Liver (tissue), 3 donors: Measurements from ENCODE around the gene TTC21A.

Experiments used
- EGR1 ChIP-seq, 2 donors: IDR thresholded peaks; 2 replicates each; pipeline ENCODE4 v1.6.1; 2016 to 2018; ENCODE audit warnings: antibody characterized with exemption in 2 of 2, low read depth in 2 of 2
- HNF4G ChIP-seq: IDR thresholded peaks from 2 replicates; pipeline ENCODE4 v1.6.1; 2016; ENCODE audit warnings: antibody characterized with exemption
- JUND ChIP-seq, 2 donors: IDR thresholded peaks; 2 replicates each; pipeline ENCODE4 v1.6.1; 2016; ENCODE audit warnings: antibody characterized with exemption in 2 of 2
- MAX ChIP-seq: IDR thresholded peaks from 2 replicates; pipeline ENCODE4 v1.6.1; 2016; ENCODE audit warnings: antibody characterized with exemption
- RAD21 ChIP-seq, 2 donors: IDR thresholded peaks; 2 replicates each; pipeline ENCODE4 v1.6.1; 2016; ENCODE audit warnings: antibody characterized with exemption in 2 of 2, mild to moderate bottlenecking in 2 of 2
- TF ChIP-seq, protein P1 (sequence below): fragments of 150-350 bp; IDR thresholded peaks from 2 replicates; pipeline ENCODE4 v1.5.1; 2017; ENCODE audit warnings: improper control_type of control experiment, low read depth, low read length; ENCODE audit not compliant: missing input control
- TF ChIP-seq, protein P2 (sequence below): IDR thresholded peaks from 2 replicates; pipeline ENCODE4 v1.6.1; 2016; ENCODE audit warnings: antibody characterized with exemption, mild to moderate bottlenecking
- donor health status: healthy.
- donor health status: healthy.

GRCh38 chr3:39187372-39188155 is 80.1 kb downstream of the TTC21A start:
- TF ChIP-seq, protein P1, sequence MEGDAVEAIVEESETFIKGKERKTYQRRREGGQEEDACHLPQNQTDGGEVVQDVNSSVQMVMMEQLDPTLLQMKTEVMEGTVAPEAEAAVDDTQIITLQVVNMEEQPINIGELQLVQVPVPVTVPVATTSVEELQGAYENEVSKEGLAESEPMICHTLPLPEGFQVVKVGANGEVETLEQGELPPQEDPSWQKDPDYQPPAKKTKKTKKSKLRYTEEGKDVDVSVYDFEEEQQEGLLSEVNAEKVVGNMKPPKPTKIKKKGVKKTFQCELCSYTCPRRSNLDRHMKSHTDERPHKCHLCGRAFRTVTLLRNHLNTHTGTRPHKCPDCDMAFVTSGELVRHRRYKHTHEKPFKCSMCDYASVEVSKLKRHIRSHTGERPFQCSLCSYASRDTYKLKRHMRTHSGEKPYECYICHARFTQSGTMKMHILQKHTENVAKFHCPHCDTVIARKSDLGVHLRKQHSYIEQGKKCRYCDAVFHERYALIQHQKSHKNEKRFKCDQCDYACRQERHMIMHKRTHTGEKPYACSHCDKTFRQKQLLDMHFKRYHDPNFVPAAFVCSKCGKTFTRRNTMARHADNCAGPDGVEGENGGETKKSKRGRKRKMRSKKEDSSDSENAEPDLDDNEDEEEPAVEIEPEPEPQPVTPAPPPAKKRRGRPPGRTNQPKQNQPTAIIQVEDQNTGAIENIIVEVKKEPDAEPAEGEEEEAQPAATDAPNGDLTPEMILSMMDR, result no peak
- TF ChIP-seq JUND (IDR thresholded peaks at IDR 0.05) (no peak), RAD21 (IDR thresholded peaks at IDR 0.05) (no peak), MAX (no peak), HNF4G (no peak), EGR1 (IDR thresholded peaks at IDR 0.05; ENCODE audit: low read depth in 2 of 2) (no peak)
- TF ChIP-seq, protein P2, sequence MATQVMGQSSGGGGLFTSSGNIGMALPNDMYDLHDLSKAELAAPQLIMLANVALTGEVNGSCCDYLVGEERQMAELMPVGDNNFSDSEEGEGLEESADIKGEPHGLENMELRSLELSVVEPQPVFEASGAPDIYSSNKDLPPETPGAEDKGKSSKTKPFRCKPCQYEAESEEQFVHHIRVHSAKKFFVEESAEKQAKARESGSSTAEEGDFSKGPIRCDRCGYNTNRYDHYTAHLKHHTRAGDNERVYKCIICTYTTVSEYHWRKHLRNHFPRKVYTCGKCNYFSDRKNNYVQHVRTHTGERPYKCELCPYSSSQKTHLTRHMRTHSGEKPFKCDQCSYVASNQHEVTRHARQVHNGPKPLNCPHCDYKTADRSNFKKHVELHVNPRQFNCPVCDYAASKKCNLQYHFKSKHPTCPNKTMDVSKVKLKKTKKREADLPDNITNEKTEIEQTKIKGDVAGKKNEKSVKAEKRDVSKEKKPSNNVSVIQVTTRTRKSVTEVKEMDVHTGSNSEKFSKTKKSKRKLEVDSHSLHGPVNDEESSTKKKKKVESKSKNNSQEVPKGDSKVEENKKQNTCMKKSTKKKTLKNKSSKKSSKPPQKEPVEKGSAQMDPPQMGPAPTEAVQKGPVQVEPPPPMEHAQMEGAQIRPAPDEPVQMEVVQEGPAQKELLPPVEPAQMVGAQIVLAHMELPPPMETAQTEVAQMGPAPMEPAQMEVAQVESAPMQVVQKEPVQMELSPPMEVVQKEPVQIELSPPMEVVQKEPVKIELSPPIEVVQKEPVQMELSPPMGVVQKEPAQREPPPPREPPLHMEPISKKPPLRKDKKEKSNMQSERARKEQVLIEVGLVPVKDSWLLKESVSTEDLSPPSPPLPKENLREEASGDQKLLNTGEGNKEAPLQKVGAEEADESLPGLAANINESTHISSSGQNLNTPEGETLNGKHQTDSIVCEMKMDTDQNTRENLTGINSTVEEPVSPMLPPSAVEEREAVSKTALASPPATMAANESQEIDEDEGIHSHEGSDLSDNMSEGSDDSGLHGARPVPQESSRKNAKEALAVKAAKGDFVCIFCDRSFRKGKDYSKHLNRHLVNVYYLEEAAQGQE, result no peak
